IPS-11a (cell line): Measurements from ENCODE around the gene POLE2.
"Not testable (repeated sequence)": the region's sequence is repeated elsewhere in the genome, so short reads cannot be mapped to it uniquely, and the experiment has no call there.

ENCODE experiments used
- H3K4me3 ChIP-seq: one replicate; pipeline ENCODE4 v1.5.1; 2013; ENCODE audit warnings: low read depth, low read length, control low read depth

The POLE2 gene, protein sequence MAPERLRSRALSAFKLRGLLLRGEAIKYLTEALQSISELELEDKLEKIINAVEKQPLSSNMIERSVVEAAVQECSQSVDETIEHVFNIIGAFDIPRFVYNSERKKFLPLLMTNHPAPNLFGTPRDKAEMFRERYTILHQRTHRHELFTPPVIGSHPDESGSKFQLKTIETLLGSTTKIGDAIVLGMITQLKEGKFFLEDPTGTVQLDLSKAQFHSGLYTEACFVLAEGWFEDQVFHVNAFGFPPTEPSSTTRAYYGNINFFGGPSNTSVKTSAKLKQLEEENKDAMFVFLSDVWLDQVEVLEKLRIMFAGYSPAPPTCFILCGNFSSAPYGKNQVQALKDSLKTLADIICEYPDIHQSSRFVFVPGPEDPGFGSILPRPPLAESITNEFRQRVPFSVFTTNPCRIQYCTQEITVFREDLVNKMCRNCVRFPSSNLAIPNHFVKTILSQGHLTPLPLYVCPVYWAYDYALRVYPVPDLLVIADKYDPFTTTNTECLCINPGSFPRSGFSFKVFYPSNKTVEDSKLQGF

GRCh38 chr14:49687942-49688700 is at the start of gene POLE2:
Gene POLE2 (minus strand): TSS chr14:49688214. CDS start chr14:49688203, 11 bp downstream.
- peak within 1 kb of the TSS; percentile 78 for H3K4me3 ChIP-seq

- H3K4me3 ChIP-seq, result not testable (repeated sequence)
Observed at GRCh38 chr14:49735669-49736068, 47.7 kb upstream of the POLE2 start.

DNA sequence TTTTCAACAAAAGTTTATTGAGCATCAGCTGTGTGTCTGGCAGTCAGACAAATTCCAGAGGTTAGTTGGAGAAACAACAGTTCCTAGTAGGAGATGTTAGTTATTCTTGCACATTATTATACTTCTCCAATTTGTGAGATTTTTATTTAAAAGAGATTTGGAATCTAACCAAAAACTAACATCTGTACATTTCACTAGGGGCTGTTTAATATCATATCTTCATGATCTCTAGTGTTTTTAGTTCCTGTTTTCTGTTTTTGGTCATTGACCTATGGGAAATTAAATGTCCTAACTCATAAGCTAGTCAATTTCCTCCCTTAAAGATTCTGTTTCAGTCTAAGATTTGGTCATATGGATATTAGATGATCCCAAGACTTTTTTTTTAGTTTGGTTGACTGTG is 45.8 kb upstream of the POLE2 start:
- no peak overlapping the region for H3K4me3 ChIP-seq

DNA sequence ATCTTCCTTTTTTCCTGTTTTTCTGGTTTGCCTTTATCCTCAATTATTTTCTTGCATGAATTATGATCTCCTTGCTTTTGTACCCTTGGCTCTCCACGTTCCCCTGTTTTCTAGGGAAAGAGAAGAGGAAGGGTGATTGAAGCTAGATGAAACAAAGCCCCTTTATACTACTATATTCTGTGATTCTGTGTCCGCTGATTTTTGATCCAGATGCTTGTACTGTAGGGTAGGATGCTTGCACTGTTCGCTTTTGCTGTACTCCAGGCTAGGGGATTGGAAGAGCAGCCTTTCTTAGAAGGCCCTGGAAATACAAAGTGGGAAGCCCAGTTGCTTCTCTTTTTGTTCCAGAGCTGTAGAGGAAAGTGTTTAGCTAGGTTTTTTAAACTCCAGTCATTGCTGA is 44.9 kb upstream of the POLE2 start:
- H3K4me3 ChIP-seq, result no peak overlapping the region

- H3K4me3 ChIP-seq, result no peak overlapping the region
Observed at GRCh38 chr14:49727171-49727570, 39.2 kb upstream of the POLE2 start.

GRCh38 chr14:49721733-49722435 is 33.9 kb upstream of the POLE2 start:
- not testable (repeated sequence) for H3K4me3 ChIP-seq

DNA sequence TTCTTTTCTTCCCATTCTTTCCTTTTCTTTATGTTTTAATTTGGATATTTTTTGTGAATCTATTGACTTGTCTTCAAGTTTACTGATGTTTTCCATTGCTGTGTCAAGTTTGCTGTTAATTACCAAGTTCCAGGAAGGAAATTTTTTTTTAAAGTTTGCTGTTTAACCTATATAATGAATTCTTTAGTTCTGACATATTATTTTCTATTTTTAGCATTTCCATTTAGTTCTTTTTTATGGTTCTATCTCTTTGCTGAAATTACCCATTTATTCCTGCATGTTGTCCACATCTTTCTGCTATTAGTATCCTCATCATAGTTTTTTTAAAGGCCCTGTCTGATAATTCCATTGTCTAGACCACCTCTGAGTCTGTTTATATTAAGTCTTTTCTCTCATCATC is 32.7 kb upstream of the POLE2 start:
- no peak overlapping the region for H3K4me3 ChIP-seq

DNA sequence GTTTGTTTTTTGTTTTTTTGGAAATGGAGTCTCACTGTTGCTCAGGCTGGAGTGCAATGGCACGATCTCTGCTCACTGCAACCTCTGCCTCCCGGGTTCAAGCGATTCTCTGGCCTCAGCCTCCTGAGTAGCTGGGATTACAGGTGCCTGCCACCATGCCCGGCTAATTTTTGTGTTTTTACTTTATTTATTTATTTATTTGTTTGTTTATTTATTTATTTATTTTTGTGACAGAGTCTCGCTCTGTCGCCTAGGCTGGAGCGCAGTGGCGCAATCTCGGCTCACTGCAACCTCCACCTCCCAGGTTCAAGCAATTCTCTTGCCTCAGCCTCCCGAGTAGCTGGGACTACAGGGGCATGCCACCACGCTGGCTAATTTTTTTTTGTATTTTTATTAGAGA is 23.0 kb upstream of the POLE2 start:
- not testable (repeated sequence) for H3K4me3 ChIP-seq

DNA sequence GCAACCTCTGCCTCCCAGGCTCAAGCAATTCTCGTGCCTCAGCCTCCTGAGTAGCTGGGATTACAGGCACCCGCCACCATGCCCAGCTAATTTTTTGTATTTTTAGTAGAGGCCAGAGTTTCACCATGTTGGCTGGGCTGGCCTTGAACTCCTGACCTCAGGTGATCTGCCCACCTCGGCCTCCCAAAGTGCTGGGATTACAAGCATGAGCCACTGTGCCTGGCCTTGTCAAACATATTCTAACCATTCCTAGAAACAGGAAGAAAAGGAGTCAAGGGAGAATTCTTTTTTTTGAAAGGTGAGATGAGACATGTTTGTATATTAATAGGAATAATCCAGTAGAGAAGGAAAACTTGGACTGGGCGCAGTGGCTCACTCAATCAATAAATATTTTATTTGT is 16.5 kb upstream of the POLE2 start:
- not testable (repeated sequence) for H3K4me3 ChIP-seq

DNA sequence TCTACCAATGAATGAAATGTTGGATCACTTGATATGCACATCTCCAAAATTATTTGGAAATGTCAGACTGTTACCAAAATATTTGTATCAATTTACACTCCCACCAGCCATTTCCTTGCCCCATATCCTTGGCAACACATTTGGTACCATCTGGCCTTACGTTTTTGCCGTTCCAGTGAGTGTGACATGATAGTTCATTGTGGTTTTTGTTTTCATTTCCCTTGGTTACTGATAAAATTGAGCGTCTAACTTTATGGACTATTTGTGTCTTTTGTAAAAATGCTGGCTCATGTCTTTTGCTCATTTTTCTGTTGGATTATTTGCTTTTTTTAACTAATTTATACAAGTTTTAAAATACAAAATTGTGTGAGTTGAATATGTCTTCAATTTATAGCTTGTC is 16.0 kb upstream of the POLE2 start:
- no peak overlapping the region for H3K4me3 ChIP-seq

DNA sequence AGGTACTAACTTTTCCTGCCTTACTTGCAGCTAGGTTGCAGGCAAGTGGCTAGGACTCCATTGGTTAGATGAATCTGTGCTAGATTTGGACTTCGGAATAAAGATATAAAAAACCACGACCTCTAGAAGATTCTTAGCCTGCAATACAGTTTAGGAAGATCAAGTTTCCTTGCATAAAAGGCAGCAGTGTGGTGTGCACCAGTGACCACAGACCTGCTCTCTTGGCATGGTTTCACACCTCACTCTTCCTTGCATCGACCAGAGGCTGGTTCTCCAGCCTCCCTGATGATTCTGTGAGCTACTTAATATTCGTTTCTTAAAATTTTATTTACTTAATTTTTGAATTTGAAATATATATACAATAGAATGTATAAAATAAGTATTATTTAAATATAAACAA is 14.7 kb upstream of the POLE2 start:
- H3K4me3 ChIP-seq, result no peak overlapping the region

DNA sequence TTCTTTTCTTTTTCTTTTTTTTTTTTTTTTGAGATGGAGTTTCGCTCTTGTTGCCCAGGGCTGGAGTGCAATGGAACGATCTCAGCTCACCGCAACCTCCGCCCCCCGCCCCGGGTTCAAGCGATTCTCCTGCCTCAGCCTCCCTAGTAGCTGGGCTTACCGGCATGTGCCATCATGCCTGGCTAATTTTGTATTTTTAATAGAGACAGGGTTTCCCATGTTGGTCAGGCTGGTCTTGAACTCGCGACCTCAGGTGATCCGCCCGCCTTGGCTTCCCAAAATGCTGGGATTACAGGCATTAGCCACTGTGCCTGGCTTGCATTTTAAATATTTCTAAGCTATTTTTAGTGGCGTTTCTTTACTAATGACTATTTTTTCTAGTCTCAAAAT is 5.7 kb upstream of the POLE2 start:
- H3K4me3 ChIP-seq, result peak overlapping the region; percentile 83

DNA sequence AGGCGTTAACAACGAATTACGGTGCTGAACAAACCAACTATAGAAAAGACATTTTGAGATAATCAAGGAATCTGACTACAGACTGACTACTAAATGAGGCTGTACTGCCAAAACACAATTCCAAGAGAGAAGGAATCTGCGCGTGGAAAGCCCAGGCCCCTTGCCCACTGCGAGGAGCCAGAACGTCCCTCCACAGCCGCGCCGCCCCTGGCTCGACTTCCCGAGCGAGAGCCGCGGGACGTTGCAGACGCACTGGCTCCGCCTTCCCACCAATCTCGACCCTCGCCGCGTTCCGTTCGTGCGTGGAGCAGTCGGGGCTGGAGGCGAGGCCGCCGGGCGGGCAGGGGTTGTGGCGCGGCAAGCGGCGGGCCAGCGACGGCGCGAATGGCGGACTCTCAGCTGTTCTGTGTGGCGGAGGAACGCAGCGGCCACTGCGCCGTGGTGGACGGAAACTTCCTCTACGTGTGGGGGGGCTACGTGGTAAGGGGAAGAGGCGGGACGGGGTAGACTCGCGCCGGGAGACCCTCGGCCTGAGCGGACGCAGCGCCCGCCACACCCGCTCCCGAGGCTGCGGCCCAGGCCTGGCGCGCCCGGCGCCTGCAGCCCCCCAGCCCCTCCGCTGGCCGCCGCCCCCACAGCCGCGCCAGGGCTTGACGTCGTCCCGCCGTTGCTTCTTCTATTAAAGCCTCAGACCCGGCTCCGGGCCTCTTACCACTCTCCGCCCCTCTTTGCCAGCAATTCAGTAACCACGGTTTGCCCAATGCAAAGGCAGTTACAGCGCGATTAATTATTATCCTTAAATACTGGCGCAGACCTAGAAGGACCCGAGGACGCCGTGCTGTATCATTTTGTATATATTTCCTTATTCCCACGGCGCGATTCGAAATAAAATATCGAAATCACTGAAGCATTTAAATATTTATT is 5.1 kb upstream of the POLE2 start, which contains the start of gene KLHDC1:
TSS of gene KLHDC1 (plus strand) at position 310 of the 924 bp plus-strand sequence. CDS start at position 385, 75 bp downstream.
- H3K4me3 ChIP-seq, result peak within 1 kb of the TSS; percentile 83

- H3K4me3 ChIP-seq, result peak overlapping the region; percentile 83
Observed at GRCh38 chr14:49692193-49692757, 4.3 kb upstream of the POLE2 start.

DNA sequence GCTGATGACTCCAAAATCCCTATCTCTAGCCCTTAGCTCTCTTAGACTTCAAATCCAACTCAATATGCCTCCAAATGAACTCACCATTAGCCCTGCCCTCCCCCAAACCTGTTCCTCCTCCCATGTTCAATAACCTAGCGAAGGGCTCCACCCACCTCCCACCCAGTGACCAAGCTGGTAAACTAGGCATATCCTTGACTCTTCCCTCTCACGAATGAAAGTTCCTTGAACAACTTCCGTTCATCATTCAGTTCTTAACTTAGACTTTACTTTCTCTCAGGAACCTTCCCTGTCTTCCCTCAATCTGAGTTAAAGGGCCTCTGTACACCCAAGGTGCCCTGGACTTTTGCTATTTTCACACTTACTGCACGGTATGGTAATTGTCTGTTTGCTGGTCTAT is 3.0 kb upstream of the POLE2 start:
- no peak overlapping the region for H3K4me3 ChIP-seq

DNA sequence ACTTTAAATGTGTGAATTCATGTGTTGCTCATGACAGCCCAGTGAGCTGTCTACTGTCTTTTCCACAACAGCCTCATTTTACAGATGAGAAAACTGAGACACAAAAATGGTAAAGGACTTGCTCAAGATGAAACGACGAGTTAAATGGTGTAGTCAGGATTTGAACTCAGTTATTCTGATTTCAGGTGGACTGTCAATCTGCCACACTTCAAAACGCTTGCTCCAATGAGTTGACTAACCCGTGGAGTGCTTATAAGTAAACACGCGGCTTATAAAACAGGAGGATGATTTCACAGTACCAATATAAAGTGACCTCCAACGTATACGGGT is 652 bp upstream of the POLE2 start:
- no peak overlapping the region for H3K4me3 ChIP-seq

DNA sequence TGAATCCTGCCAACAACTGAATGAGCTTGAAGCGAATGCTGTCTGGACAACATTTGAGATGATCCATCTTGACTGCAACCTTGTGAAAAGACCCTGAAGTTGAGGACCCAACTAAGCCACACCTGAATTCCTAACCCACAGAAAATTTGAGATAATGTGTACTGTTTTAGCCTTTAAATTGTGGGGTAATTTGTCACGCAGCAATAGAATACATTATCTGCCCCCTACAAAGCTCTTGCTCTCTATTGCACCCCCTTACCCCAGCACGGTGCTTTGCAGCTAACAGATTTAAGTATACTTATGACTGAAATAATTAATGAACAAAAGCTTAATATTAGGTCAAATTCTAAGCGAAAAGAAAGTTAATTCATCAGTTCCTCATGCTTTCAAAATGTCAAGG is 1.6 kb downstream of the POLE2 start:
- H3K4me3 ChIP-seq, result no peak overlapping the region

DNA sequence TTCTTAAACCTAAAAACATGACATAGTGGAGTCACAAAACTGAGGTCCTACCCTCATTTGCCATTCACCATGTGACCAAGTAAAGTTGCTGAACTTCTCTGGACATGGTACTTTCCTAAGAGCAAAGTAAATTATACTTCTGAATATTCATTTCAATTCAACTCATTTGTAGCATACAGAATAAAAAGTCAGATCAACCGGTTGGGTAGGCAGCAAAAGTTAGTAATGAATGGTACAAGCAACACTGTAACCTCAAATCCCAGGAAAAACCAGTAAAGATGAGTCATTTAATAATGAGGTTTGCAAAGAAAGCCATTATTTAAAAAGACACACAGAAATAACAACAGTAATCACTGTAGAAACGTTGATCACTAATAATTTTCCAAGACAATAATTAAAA is 8.7 kb downstream of the POLE2 start:
- H3K4me3 ChIP-seq, result no peak overlapping the region

DNA sequence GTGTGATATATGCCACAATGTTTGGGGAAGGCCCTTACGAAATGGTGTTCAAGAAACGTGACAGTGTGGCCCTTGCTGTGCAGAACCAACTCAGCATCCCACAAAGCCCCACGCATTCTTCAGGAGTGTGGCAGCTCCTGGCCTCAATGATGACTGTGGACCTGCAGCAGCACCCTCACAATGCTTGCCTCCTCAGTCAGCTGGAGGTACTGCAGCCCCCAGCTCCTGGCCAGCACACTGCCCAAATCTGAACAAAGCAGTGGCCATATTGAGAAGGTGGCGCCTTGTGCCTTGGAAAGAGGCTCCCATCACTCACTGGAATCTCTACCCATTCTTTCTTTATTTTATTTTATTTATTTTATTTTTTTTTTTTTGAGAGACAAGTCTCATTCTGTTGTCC is 10.4 kb downstream of the POLE2 start:
- H3K4me3 ChIP-seq, result no peak overlapping the region

DNA sequence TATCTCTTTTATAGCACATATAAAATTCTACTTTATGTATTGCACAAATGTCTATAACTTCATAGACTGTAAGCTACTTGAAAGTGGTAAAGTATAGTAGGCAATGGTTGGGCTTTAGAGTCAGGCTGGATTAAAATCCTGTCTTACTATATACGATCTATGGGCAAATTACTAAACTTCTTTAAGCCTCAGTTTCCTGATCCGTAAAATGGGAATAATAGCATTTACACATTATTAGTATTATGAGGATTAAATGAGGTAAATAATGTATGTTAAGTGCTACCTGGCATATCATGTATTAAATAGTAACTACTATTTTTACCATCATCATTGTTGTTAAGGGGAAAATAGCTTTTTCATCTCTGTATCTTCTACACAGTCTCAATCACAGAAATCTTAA is 14.4 kb downstream of the POLE2 start:
- no peak overlapping the region for H3K4me3 ChIP-seq
